GM19240 (cell line): ENCODE measurements around the gene ARMC9.
A peak's percentile ranks its signal among the peaks of the same experiment; 100 is the strongest.

Source experiments
- DNase-seq: peaks from one replicate; pipeline ENCODE4 v3.0.0; 2011; ENCODE audit warnings: low spot score; ENCODE audit not compliant: insufficient read length

ARMC9 gene

GRCh38 chr2:231204146-231204545, 5.7 kb downstream of the ARMC9 start:
- DNase-seq = no peak

- no peak for DNase-seq
Observed at GRCh38 chr2:231204581-231204980, 6.2 kb downstream of the ARMC9 start.

- DNase-seq = no peak
Observed at GRCh38 chr2:231207734-231208133, 9.3 kb downstream of the ARMC9 start.

- DNase-seq = no peak
Observed at GRCh38 chr2:231210782-231211181, 12.4 kb downstream of the ARMC9 start.

- DNase-seq = no peak
Observed at GRCh38 chr2:231211486-231211885, 13.1 kb downstream of the ARMC9 start.

- no peak for DNase-seq
Observed at GRCh38 chr2:231212329-231212845, 14.0 kb downstream of the ARMC9 start.

GRCh38 chr2:231213931-231214642, 15.7 kb downstream of the ARMC9 start:
- no peak for DNase-seq

- DNase-seq = no peak
Observed at GRCh38 chr2:231218366-231218765, 19.9 kb downstream of the ARMC9 start.

- no peak for DNase-seq
Observed at GRCh38 chr2:231219289-231219688, 20.9 kb downstream of the ARMC9 start.

GRCh38 chr2:231221761-231222160, 23.3 kb downstream of the ARMC9 start:
- no peak for DNase-seq

GRCh38 chr2:231222318-231223000, 24.0 kb downstream of the ARMC9 start:
- peak; percentile 38 for DNase-seq

GRCh38 chr2:231223001-231223375, 24.6 kb downstream of the ARMC9 start:
- no peak for DNase-seq

- DNase-seq = no peak
Observed at GRCh38 chr2:231223458-231223976, 25.1 kb downstream of the ARMC9 start.

- DNase-seq = peak; percentile 67
Observed at GRCh38 chr2:231227310-231228162, 29.1 kb downstream of the ARMC9 start.

- DNase-seq = peak; percentile 34
Observed at GRCh38 chr2:231228223-231228622, 29.8 kb downstream of the ARMC9 start.

GRCh38 chr2:231228974-231229529, 30.6 kb downstream of the ARMC9 start:
- no peak for DNase-seq

- no peak for DNase-seq
Observed at GRCh38 chr2:231235217-231235616, 36.8 kb downstream of the ARMC9 start.

- no peak for DNase-seq
Observed at GRCh38 chr2:231238689-231239088, 40.3 kb downstream of the ARMC9 start.

- DNase-seq = no peak
Observed at GRCh38 chr2:231239751-231240150, 41.3 kb downstream of the ARMC9 start.

- no peak for DNase-seq
Observed at GRCh38 chr2:231241755-231242507, 43.5 kb downstream of the ARMC9 start.

- no peak for DNase-seq
Observed at GRCh38 chr2:231243866-231244265, 45.4 kb downstream of the ARMC9 start.
